ENCODE measurements around the gene MYOC.

DNA sequence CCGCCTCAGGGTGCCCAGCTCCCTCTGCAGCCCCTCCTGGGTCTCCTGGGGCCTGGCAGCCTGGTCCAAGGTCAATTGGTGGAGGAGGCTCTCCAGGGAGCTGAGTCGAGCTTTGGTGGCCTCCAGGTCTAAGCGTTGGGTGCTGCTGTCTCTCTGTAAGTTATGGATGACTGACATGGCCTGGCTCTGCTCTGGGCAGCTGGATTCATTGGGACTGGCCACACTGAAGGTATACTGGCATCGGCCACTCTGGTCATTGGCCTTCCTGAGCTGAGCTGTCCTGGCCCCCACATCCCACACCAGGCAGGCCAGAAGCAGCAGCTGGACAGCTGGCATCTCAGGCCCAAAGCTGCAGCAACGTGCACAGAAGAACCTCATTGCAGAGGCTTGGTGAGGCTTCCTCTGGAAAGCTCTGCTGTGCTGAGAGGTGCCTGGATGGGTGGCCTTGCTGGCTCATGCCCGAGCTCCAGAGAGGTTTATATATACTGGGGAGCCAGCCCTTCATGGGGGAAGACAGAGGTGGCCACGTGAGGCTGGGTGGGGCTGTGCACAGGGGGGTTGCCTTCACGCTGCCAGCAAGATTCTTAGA, at the start of gene MYOC:
- TF ChIP-seq POLR2A (IDR thresholded peaks at IDR 0.05; ENCODE audit: low read length) (no peak), GATA1 (IDR thresholded peaks at IDR 0.05; ENCODE audit: low read depth, low read length) (no peak)

Measured in erythroblast (primary cell).